Bronchus fibroblast of lung (primary cell): ENCODE measurements around the gene HDAC5. TPM values are rescaled to one million over a fixed set of nuclear protein-coding genes. Genes with fewer than 3 reads are reported as not detected.

ENCODE experiments used
- total RNA-seq: library from RNA; depleted of rRNA; stranded (reverse); fragments of >200 nt; gene quantifications from 2 replicates; pipeline ENCODE4 v1.2.3, GENCODE V29; 2015

The HDAC5 gene
- 40.1 and 50.8 TPM in 2 replicates for total RNA-seq

GRCh38 chr17:44123356-44124117, at the start of gene HDAC5:
Gene HDAC5, minus strand, starts transcription at chr17:44123641. Its CDS starts 6,126 bp downstream, at chr17:44117515.

GRCh38 chr17:44170499-44171201, 47.2 kb upstream of the HDAC5 start, which contains the start of gene ASB16:
Gene ASB16, plus strand, starts transcription at chr17:44170704. Its CDS starts 86 bp downstream, at chr17:44170790.

GRCh38 chr17:44070455-44071197, 52.8 kb downstream of the HDAC5 start, which contains the start of gene G6PC3:
Gene G6PC3, plus strand, starts transcription at chr17:44070735. Its CDS starts 231 bp downstream, at chr17:44070966.

GRCh38 chr17:44066204-44066930, 57.1 kb downstream of the HDAC5 start, which contains the start of gene LSM12:
Gene LSM12, minus strand, starts transcription at chr17:44066671. Its CDS starts 84 bp downstream, at chr17:44066587.

Other genes starting within 250 kb of the HDAC5 start
- 1.6 and 2.9 TPM in 2 replicates for gene MPP2, start 216.1 kb downstream of the HDAC5 start, total RNA-seq
- not detected in 2 replicates for gene PPY, start 181.2 kb downstream of the HDAC5 start, total RNA-seq
- 0.45 and 0.50 TPM in 2 replicates for gene PYY, start 169.7 kb downstream of the HDAC5 start, total RNA-seq
- 14.7 and 16.6 TPM in 2 replicates for gene NAGS, start 119.0 kb downstream of the HDAC5 start, total RNA-seq
- gene TMEM101, start 108.7 kb downstream of the HDAC5 start, total RNA-seq: 65.7 and 66.2 TPM in 2 replicates
- 43.7 and 45.0 TPM in 2 replicates for gene LSM12, start 57.0 kb downstream of the HDAC5 start, total RNA-seq
- gene G6PC3, start 52.9 kb downstream of the HDAC5 start, total RNA-seq: 70.8 and 73.0 TPM in 2 replicates
- gene HROB, start 18.3 kb upstream of the HDAC5 start, total RNA-seq: 8.3 and 8.4 TPM in 2 replicates
- under 0.01 TPM in 1 of 2 replicates, not detected in the other for gene ASB16, start 47.1 kb upstream of the HDAC5 start, total RNA-seq
- gene TMUB2, start 63.3 kb upstream of the HDAC5 start, total RNA-seq: 24.0 and 27.5 TPM in 2 replicates
- gene ATXN7L3, start 76.2 kb upstream of the HDAC5 start, total RNA-seq: 41.5 and 44.9 TPM in 2 replicates
- 34.6 and 38.8 TPM in 2 replicates for gene UBTF, start 96.0 kb upstream of the HDAC5 start, total RNA-seq
- gene SLC4A1, start 144.5 kb upstream of the HDAC5 start, total RNA-seq: not detected in 2 replicates
- not detected in 2 replicates for gene RUNDC3A, start 185.0 kb upstream of the HDAC5 start, total RNA-seq
- gene SLC25A39, start 201.2 kb upstream of the HDAC5 start, total RNA-seq: 101 and 108 TPM in 2 replicates
- 142 and 154 TPM in 2 replicates for gene GRN, start 221.7 kb upstream of the HDAC5 start, total RNA-seq
- gene FAM171A2, start 240.2 kb upstream of the HDAC5 start, total RNA-seq: 6.2 and 7.4 TPM in 2 replicates